ENCODE data around the gene GSN.

GSN gene

GRCh38 chr9:121267689-121268597 is at the start of gene GSN:
Gene GSN (plus strand): TSS chr9:121268162. CDS start chr9:121301972, 33,810 bp downstream.
- in situ Hi-C loops (cut with MboI; ENCODE audit: low sequenced_read_pairs) = no loop called here

- in situ Hi-C loops (cut with MboI; ENCODE audit: low sequenced_read_pairs) = loop anchor here (10.0 kb wide), 1 partner anchor 66 kb away; no protein-coding TSS in a partner anchor
Observed at GRCh38 chr9:121218357-121219027, 49.5 kb upstream of the GSN start.

- in situ Hi-C loops (cut with MboI; ENCODE audit: low sequenced_read_pairs) = loop anchor here (10.0 kb wide), 1 partner anchor 65 kb away; no protein-coding TSS in a partner anchor
Observed at GRCh38 chr9:121219530-121219929, 48.4 kb upstream of the GSN start.

GRCh38 chr9:121220996-121221663 is 46.8 kb upstream of the GSN start:
- in situ Hi-C loops (cut with MboI; ENCODE audit: low sequenced_read_pairs) = no loop called here

- in situ Hi-C loops (cut with MboI; ENCODE audit: low sequenced_read_pairs) = no loop called here
Observed at GRCh38 chr9:121221664-121222055, 46.3 kb upstream of the GSN start.

GRCh38 chr9:121222524-121223171 is 45.3 kb upstream of the GSN start:
- in situ Hi-C loops (cut with MboI; ENCODE audit: low sequenced_read_pairs) = no loop called here

- in situ Hi-C loops (cut with MboI; ENCODE audit: low sequenced_read_pairs) = no loop called here
Observed at GRCh38 chr9:121225240-121225639, 42.7 kb upstream of the GSN start.

GRCh38 chr9:121226175-121226574 is 41.8 kb upstream of the GSN start:
- in situ Hi-C loops (cut with MboI; ENCODE audit: low sequenced_read_pairs) = no loop called here

- in situ Hi-C loops (cut with MboI; ENCODE audit: low sequenced_read_pairs) = no loop called here
Observed at GRCh38 chr9:121227862-121228261, 40.1 kb upstream of the GSN start.

- in situ Hi-C loops (cut with MboI; ENCODE audit: low sequenced_read_pairs) = no loop called here
Observed at GRCh38 chr9:121230256-121230655, 37.7 kb upstream of the GSN start.

GRCh38 chr9:121232251-121232650 is 35.7 kb upstream of the GSN start:
- in situ Hi-C loops (cut with MboI; ENCODE audit: low sequenced_read_pairs) = no loop called here

GRCh38 chr9:121233906-121234831 is 33.8 kb upstream of the GSN start:
- in situ Hi-C loops (cut with MboI; ENCODE audit: low sequenced_read_pairs) = no loop called here

- in situ Hi-C loops (cut with MboI; ENCODE audit: low sequenced_read_pairs) = no loop called here
Observed at GRCh38 chr9:121234832-121235161, 33.2 kb upstream of the GSN start.

- in situ Hi-C loops (cut with MboI; ENCODE audit: low sequenced_read_pairs) = no loop called here
Observed at GRCh38 chr9:121235512-121235911, 32.5 kb upstream of the GSN start.

- in situ Hi-C loops (cut with MboI; ENCODE audit: low sequenced_read_pairs) = no loop called here
Observed at GRCh38 chr9:121237916-121238315, 30.0 kb upstream of the GSN start.

GRCh38 chr9:121239071-121239470 is 28.9 kb upstream of the GSN start:
- in situ Hi-C loops (cut with MboI; ENCODE audit: low sequenced_read_pairs) = no loop called here

GRCh38 chr9:121239851-121240250 is 28.1 kb upstream of the GSN start:
- in situ Hi-C loops (cut with MboI; ENCODE audit: low sequenced_read_pairs) = no loop called here

GRCh38 chr9:121240472-121241135 is 27.4 kb upstream of the GSN start:
- in situ Hi-C loops (cut with MboI; ENCODE audit: low sequenced_read_pairs) = no loop called here

GRCh38 chr9:121242219-121242958 is 25.6 kb upstream of the GSN start:
- in situ Hi-C loops (cut with MboI; ENCODE audit: low sequenced_read_pairs) = no loop called here

All from HL-60/S4 treated with phorbol 12-myristate 13-acetate at 8.2 ng/mL for 4 days and 3 days (cell line).